Measurements from ENCODE around the gene KCNMB2. TPM values are rescaled to one million over a fixed set of nuclear protein-coding genes. Genes with fewer than 3 reads are reported as not detected.

The KCNMB2 gene
- total RNA-seq, 1 donor from 2014 or later, result not detected

DNA sequence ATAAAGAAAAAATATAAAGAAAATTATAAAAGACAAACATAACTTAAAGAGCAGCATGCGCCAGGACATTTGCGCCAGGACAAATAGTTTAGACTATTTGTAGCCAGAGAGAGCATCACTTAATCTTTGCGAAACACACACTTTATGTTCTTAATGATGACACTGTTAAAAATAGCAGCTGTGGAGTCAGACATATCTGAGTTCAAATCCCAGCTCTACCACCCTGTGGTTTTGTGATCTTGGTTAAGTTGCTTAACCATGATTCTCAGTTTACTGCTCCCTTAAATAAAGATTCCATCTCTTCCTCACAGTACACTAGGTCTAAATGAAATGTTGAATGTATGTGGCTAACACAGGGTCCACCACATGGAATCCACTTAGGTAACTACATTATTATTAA, 31.4 kb downstream of the KCNMB2 start:
- peak; percentile 38 for DNase-seq (ENCODE audit: low read depth)

DNA sequence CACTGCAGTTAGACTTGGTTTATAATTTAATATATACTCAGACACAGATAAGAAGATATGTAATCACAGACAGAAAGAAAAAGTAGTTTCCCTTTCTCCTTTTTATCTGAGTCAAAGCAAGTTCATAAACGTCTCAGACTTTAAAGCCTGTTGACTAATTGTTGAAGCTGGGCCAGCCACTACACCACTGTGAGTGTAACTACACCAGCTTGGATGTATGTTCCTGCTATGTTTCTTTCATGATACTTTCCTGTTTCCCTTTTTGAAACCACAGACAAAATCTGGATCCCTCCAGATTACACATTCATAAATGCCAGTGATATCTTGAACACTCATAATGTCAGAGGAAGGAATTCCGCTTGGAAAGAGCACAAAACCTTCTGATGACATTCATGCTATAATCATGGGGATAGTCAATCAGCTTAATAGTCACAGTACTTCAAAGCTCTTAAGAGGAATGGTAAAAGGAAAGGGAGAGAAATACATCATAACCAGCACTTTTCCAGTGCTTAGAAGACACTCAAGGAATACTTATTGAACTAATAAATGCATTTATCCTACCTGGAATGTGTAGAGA, 32.0 kb downstream of the KCNMB2 start:
- DNase-seq (ENCODE audit: low read depth), result no peak

DNA sequence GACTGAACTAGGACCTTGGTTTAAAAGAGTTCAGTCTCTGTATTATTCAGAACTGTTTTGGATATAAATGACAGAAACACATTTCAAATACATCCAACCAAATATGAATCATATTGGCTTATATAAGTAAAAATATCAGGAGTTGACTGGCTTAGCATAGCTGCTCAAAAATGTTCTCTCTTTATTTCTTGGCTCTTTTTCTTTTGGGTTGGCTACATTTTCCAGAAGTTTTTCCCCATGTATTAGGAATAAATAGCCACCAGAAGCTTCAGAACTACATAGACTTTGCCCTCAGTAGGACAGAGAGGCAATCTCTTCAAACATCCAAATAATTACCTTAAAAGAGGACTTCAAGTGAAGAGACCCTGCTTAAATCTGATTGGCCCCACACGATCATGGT, 32.7 kb downstream of the KCNMB2 start:
- no peak for DNase-seq (ENCODE audit: low read depth)

- DNase-seq (ENCODE audit: low read depth), result no peak
These were observed 33.6 kb downstream of the KCNMB2 start for GRCh38 chr3:178569826-178570225.

GRCh38 chr3:178583963-178584575, 47.8 kb downstream of the KCNMB2 start:
- DNase-seq (ENCODE audit: low read depth), result no peak

DNA sequence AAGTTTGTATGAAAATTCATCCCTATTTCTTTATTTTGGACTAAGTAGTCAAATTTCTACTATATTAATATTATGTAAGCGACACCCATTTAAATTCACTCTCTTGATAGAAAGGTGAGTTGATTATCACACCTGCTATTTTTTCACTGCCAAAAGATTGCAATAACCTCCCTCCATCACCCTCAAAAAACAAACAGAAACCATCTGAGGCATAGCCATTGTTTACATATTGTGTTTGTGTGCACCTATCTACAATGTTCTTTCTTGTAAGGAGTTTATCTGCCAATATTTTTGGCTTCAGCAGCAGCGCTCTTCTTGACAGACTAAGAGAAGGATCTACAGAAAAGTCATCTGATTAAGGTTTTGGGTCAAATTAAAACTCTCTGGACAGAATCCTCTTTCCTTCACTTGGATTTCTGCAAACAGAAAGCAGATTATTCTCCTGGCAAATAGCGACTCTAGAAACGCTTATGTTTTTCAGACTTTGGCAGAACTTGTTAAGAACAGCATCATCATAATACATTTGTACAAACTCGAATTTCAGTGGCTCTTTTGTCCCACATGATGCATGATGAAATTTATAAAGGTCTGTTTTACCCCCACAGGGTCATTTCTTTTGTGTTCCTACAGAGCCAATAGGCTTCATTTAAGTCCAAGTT, 48.6 kb downstream of the KCNMB2 start:
- no peak for DNase-seq (ENCODE audit: low read depth)

DNA sequence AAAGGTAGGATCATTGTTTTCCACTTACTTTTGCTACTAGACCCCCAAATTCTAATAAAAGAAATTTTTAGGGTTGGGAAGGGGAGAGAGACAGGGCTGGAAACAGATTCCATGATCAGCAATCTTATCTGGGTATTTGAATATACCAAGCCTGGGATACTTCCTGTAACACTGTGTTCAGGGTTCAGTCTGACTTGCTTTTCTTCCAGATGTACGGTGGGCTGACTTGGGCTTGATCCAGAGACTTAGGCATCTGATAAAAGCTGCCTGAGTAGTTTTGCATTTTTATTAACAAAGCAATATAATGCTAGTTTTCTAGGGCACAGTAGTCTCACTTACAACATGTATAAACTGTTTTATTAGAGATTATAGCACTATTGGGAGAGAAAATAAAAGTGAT, 49.2 kb downstream of the KCNMB2 start:
- no peak for DNase-seq (ENCODE audit: low read depth)

GRCh38 chr3:178586076-178586475, 49.8 kb downstream of the KCNMB2 start:
- DNase-seq (ENCODE audit: low read depth), result no peak

DNA sequence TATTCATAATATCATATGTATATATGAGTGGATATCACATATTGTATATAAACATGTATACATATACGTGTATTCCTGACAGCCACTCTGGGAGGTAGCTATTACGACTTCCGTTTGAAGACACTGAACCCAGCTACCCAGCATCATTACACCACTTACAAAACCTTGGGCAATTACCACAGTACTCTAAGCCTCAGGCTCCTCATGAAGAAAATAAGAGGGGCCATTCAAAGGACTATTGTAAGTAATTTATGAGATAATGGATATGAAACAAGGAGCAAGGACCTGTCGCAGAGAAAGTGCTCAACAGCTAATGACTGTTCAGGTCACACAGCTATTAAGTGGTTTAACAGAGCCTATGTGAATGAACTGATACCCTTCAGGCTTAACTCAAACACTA, 52.4 kb downstream of the KCNMB2 start:
- no peak for DNase-seq (ENCODE audit: low read depth)

DNA sequence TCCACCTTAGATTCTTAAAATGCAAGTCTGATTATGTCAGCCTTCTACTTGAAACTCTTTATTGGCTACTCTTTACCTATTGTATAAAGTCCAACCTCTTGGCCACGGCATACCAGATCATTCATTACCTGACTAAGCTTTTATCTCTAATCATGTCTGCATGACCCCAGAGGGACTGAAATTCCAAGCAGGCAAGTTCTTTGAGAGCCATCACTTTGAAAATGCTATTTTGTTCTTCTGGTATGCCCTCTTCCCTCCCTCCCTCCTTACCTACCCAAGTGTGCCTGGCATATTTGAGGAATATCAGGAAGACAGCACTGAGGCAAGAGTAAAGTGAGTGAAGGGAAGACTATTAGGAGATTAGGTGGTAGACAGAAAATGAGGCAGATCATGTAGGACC, 57.5 kb downstream of the KCNMB2 start:
- no peak for DNase-seq (ENCODE audit: low read depth)

- no peak for DNase-seq (ENCODE audit: low read depth)
These were observed 61.1 kb downstream of the KCNMB2 start for GRCh38 chr3:178597371-178597770.

- no peak for DNase-seq (ENCODE audit: low read depth)
These were observed 66.6 kb downstream of the KCNMB2 start for GRCh38 chr3:178602856-178603255.

DNA sequence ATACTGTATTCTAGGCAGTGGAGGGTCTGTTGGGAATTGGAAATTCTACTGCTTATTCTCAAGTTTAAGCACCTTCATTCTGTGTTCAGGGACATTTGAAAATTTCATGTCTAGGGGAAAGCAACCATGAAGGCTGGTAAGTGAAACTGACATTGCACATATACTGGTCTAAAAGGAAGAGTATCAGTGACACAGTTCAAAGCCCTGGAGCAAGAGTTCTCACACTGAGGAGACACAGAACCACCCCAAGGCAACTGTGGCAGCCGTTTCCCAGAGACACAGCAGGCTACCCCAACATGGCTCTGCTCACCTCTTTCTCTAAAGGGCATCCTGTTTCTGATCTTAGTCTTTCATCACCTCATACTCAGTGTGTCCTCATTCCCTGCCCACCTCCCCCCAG, 67.5 kb downstream of the KCNMB2 start:
- no peak for DNase-seq (ENCODE audit: low read depth)

DNA sequence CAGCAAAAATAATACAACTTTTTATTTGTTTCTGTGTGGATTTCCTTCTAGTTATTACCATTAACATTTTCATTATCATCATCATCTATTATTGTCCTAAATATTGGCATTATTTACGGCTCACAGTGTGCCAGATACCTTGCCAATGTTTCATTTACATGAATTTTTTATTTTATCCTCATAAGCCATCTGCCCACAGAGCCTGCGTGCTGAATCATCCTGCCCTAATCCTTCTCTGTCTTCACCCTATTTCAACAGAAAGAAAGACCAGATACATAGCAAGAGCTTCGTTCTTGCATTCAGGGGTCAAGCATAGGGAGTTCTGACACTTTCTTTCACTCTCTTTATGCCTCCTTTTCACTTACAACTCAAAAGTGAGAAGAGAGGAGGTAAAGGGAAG, 82.0 kb downstream of the KCNMB2 start:
- DNase-seq (ENCODE audit: low read depth), result peak; percentile 41

- DNase-seq (ENCODE audit: low read depth), result no peak
These were observed 82.7 kb downstream of the KCNMB2 start for GRCh38 chr3:178618896-178619295.

GRCh38 chr3:178623666-178624255, 87.5 kb downstream of the KCNMB2 start:
- no peak for DNase-seq (ENCODE audit: low read depth)

- DNase-seq (ENCODE audit: low read depth), result no peak
These were observed 88.0 kb downstream of the KCNMB2 start for GRCh38 chr3:178624276-178624675.

DNA sequence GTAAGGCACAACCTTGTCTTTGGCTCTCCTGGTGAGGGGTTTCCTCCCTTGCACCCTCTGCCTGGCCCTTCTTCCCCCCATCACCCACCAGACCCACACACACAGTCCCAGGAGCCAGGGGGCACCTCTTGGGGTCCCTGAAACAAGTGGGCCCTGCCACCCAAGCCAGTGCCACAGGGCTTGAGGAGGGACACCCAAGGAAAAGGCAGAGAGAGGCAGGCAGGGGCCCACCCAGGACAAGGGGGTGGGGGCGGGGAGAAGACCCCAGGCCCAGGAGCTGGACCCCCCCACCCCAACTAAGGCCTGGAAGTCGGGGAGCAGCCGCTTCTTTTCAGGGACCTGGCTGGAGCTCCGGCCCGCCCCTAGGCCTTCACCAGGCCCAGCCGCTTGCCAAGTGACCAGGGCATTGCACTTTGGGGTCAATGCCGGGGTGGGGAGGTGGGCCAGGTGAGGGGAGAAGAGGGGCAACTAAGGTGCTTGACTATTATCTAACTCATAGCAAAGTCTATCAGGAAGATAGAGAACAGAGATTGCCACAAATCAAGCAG, 88.9 kb downstream of the KCNMB2 start:
- no peak for DNase-seq (ENCODE audit: low read depth)

- DNase-seq (ENCODE audit: low read depth), result no peak
These were observed 91.8 kb downstream of the KCNMB2 start for GRCh38 chr3:178628037-178628436.

- DNase-seq (ENCODE audit: low read depth), result no peak
These were observed 93.4 kb downstream of the KCNMB2 start for GRCh38 chr3:178629430-178630178.

DNA sequence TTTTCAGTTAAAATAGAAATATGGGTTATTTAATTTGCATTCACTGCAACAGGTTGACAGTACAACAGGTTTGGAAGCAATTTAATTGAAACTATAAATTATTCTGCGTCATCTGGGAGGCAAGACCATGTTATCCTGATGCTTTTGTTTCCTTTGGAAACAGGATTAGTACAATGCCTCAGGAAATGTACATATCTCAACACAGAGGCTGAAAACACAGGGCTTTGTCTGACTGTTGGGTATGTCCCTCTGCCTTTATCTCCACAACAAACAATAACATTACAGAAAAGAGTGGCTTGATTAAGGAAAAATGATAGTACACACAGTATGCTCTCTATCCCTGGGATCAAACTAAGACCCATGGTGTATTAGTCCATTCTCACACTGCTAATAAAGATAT, 95.7 kb downstream of the KCNMB2 start:
- no peak for DNase-seq (ENCODE audit: low read depth)

- no peak for DNase-seq (ENCODE audit: low read depth)
These were observed 98.7 kb downstream of the KCNMB2 start for GRCh38 chr3:178634975-178635374.
